Activated CD4-positive, alpha-beta memory T cell treated with anti-CD3 and anti-CD28 coated beads for 36 hours (primary cell): ENCODE data around the gene ISLR2. TPM values are rescaled to one million over a fixed set of nuclear protein-coding genes. Genes with fewer than 3 reads are reported as not detected.

ENCODE experiments used
- CTCF ChIA-PET: fragments of 350-600 bp; sonication (Branson Sonifier 250); formaldehyde crosslinking; loops from one replicate; lab custom pipeline; 2021; ENCODE audit warnings: antibody characterized with exemption, inconsistent platforms; lab: Charles Lee
- POLR2A ChIA-PET: fragments of 350-600 bp; sonication (Branson Sonifier 250); formaldehyde crosslinking; loops from one replicate; lab custom pipeline; 2021; ENCODE audit warnings: antibody characterized with exemption; lab: Charles Lee
- DNase-seq: peaks from one replicate; pipeline ENCODE4 v3.0.0-alpha.2; 2020
- H3K27ac Mint-ChIP-seq: one replicate; pipeline ENCODE4 v1.8.0; 2021; ENCODE audit warnings: mixed read lengths
- H3K27me3 Mint-ChIP-seq: one replicate; pipeline ENCODE4 v1.8.0; 2021; ENCODE audit warnings: mixed read lengths
- H3K36me3 Mint-ChIP-seq: one replicate; pipeline ENCODE4 v1.8.0; 2021; ENCODE audit warnings: mixed read lengths
- H3K4me1 Mint-ChIP-seq: one replicate; pipeline ENCODE4 v1.8.0; 2021; ENCODE audit warnings: low read depth, mixed read lengths
- H3K4me3 Mint-ChIP-seq: one replicate; pipeline ENCODE4 v1.8.0; 2021; ENCODE audit warnings: mild to moderate bottlenecking, mixed read lengths
- H3K9me3 Mint-ChIP-seq: one replicate; pipeline ENCODE4 v1.8.0; 2021; ENCODE audit warnings: mixed read lengths
- intact Hi-C: fragments of 100-400 bp; cut with micrococcal nuclease; formaldehyde crosslinking; loops from one replicate; pipeline ENCODE4 v1.15.1; 2023
- total RNA-seq, 2 experiments: library from RNA; stranded (reverse); gene quantifications; one replicate each; pipeline ENCODE4 v1.2.3, GENCODE V29; 2021

Gene ISLR2
- total RNA-seq, 2 experiments from 2014 or later: not detected

- CTCF ChIA-PET: no interaction called here
- Mint-ChIP-seq H3K36me3 (no peaks in the 10 kb centered on the region), H3K4me1 (no peaks in the 10 kb centered on the region), H3K4me3 (no peak overlapping the region), H3K27me3 (peaks cover 4% of the 10 kb centered on the region), H3K9me3 (no peaks in the 10 kb centered on the region), H3K27ac (no peak overlapping the region)
- intact Hi-C loops: no loop called here
- DNase-seq: no peak
- POLR2A ChIA-PET: no interaction called here
Measured at GRCh38 chr15:74175271-74176191, 45.1 kb downstream of the ISLR2 start.

GRCh38 chr15:74176262-74177214 is 46.2 kb downstream of the ISLR2 start:
- H3K4me3 Mint-ChIP-seq: no peak overlapping the region
- H3K27me3 Mint-ChIP-seq: peaks cover 4% of the 10 kb centered on the region
- no peak overlapping the region for H3K27ac Mint-ChIP-seq
- no peaks in the 10 kb centered on the region for H3K4me1 Mint-ChIP-seq
- ChIA-PET CTCF (no interaction called here), POLR2A (no interaction called here)
- no peaks in the 10 kb centered on the region for H3K36me3 Mint-ChIP-seq
- no peak for DNase-seq
- H3K9me3 Mint-ChIP-seq: no peaks in the 10 kb centered on the region
- intact Hi-C loops: no loop called here

GRCh38 chr15:74178326-74179100 is 48.1 kb downstream of the ISLR2 start:
- intact Hi-C loops: no loop called here
- no peak for DNase-seq
- CTCF ChIA-PET: no interaction called here
- no peak overlapping the region for H3K4me3 Mint-ChIP-seq
- no peaks in the 10 kb centered on the region for H3K36me3 Mint-ChIP-seq
- no peaks in the 10 kb centered on the region for H3K4me1 Mint-ChIP-seq
- H3K27ac Mint-ChIP-seq: no peak overlapping the region
- no peaks in the 10 kb centered on the region for H3K9me3 Mint-ChIP-seq
- POLR2A ChIA-PET: no interaction called here
- H3K27me3 Mint-ChIP-seq: peaks cover 4% of the 10 kb centered on the region

GRCh38 chr15:74179101-74179841 is 48.9 kb downstream of the ISLR2 start:
- ChIA-PET CTCF (no interaction called here), POLR2A (no interaction called here)
- H3K27me3 Mint-ChIP-seq: peaks cover 4% of the 10 kb centered on the region
- H3K36me3 Mint-ChIP-seq: no peaks in the 10 kb centered on the region
- H3K4me3 Mint-ChIP-seq: no peak overlapping the region
- H3K9me3 Mint-ChIP-seq: no peaks in the 10 kb centered on the region
- intact Hi-C loops: no loop called here
- H3K27ac Mint-ChIP-seq: no peak overlapping the region
- no peaks in the 10 kb centered on the region for H3K4me1 Mint-ChIP-seq
- no peak for DNase-seq

DNA sequence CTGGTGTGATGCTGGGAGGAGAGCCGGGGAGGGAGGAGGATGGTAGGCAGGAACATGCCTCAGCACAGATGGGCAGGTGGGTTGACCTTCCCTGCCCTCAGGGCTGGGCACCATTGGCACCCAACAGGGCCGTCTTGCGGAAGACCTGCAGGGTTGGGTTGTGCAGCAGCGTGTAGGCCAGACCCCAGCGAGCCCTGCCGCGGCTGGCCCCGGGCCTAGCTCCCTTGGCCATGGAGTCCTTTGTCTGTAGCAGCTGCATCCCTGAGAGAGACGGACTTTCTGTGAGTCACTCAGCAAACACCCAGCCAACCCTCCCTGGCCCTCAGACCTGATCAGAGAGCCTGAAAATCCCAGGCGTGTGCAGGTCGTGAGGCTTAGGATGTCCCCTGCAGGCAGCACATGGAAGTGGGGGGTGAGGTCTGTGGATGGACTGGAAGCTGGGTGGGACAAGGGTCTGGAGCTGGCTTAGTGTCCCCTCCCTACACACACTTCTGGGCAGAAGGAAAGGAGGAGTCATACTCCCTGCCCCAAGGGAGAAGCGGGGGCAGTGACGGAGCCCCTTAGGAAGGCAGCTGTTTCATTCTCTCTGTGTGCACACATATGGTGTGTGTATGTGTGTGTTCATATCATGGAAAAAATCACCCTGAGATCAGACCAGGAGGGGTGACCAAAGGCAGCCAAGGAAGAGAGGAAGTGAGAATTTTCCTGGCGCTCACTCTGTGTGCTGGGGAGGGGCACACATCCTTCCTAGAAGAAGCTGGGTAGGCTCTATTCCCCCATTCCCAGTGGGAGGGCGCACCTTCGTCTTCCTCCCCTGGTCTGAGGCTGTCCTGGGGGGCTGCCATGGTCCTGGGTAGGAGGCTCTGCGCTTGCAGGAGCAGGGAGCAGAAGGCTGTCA is 49.8 kb downstream of the ISLR2 start:
- CTCF ChIA-PET: no interaction called here

GRCh38 chr15:74180881-74181602 is 50.7 kb downstream of the ISLR2 start:
- ChIA-PET CTCF (no interaction called here), POLR2A (interaction anchor here (0.5 kb wide), 1 partner anchor 647 kb away, joined by 3 read pairs; no protein-coding TSS in a partner anchor)
- intact Hi-C loops: no loop called here
- no peaks in the 10 kb centered on the region for H3K9me3 Mint-ChIP-seq
- H3K36me3 Mint-ChIP-seq: no peaks in the 10 kb centered on the region
- no peak overlapping the region for H3K4me3 Mint-ChIP-seq
- no peak overlapping the region for H3K27ac Mint-ChIP-seq
- peaks cover 4% of the 10 kb centered on the region for H3K27me3 Mint-ChIP-seq
- DNase-seq: no peak
- no peaks in the 10 kb centered on the region for H3K4me1 Mint-ChIP-seq

More for the DNA sequence above, 49.8 kb downstream of the ISLR2 start:
- DNase-seq: no peak
- Mint-ChIP-seq H3K4me1 (no peaks in the 10 kb centered on the region), H3K27me3 (peaks cover 4% of the 10 kb centered on the region), H3K27ac (no peak overlapping the region), H3K36me3 (no peaks in the 10 kb centered on the region), H3K4me3 (no peak overlapping the region), H3K9me3 (no peaks in the 10 kb centered on the region)
- POLR2A ChIA-PET: interaction anchor here (0.5 kb wide), 1 partner anchor 648 kb away, joined by 3 read pairs; no protein-coding TSS in a partner anchor
- intact Hi-C loops: no loop called here

DNA sequence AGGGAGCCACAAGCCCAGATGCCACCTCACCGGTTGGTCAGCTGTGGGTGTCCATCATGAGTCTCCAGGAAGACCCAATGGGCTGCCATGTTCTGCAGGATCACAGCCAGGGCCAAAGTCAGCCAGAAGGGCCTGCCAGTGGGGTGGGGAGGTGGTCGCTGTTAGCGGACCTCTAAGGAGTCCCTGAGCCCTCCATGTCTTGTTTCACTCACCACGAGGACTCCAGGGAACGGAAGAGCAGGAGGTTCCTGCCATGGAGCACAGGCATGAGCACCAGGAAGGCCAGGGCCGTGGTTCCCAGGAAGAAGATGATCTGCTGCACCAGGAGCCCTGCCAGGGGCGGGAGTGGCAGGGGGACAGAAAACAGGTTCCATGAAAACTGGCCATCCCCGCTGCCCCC is 51.7 kb downstream of the ISLR2 start:
- intact Hi-C loops: no loop called here
- H3K4me1 Mint-ChIP-seq: no peaks in the 10 kb centered on the region
- H3K36me3 Mint-ChIP-seq: no peaks in the 10 kb centered on the region
- peaks cover 4% of the 10 kb centered on the region for H3K27me3 Mint-ChIP-seq
- ChIA-PET CTCF (no interaction called here), POLR2A (no interaction called here)
- DNase-seq: no peak
- no peaks in the 10 kb centered on the region for H3K9me3 Mint-ChIP-seq
- no peak overlapping the region for H3K27ac Mint-ChIP-seq
- H3K4me3 Mint-ChIP-seq: no peak overlapping the region

GRCh38 chr15:74184582-74185091 is 54.3 kb downstream of the ISLR2 start:
- no peaks in the 10 kb centered on the region for H3K36me3 Mint-ChIP-seq
- ChIA-PET POLR2A (no interaction called here), CTCF (no interaction called here)
- no peaks in the 10 kb centered on the region for H3K27me3 Mint-ChIP-seq
- no peak overlapping the region for H3K27ac Mint-ChIP-seq
- intact Hi-C loops: no loop called here
- H3K9me3 Mint-ChIP-seq: no peaks in the 10 kb centered on the region
- peak; percentile 36 for DNase-seq
- no peaks in the 10 kb centered on the region for H3K4me1 Mint-ChIP-seq
- no peak overlapping the region for H3K4me3 Mint-ChIP-seq

- intact Hi-C loops: no loop called here
- ChIA-PET CTCF (no interaction called here), POLR2A (no interaction called here)
- Mint-ChIP-seq H3K27ac (no peak overlapping the region), H3K4me3 (no peak overlapping the region), H3K36me3 (no peaks in the 10 kb centered on the region), H3K4me1 (no peaks in the 10 kb centered on the region), H3K27me3 (no peaks in the 10 kb centered on the region), H3K9me3 (no peaks in the 10 kb centered on the region)
- peak; percentile 29 for DNase-seq
Measured at GRCh38 chr15:74185710-74186348, 55.4 kb downstream of the ISLR2 start.
